COLO829 (cell line): ENCODE measurements around the gene EEF1AKMT3.
"Not testable (repeated sequence)": the region's sequence is repeated elsewhere in the genome, so short reads cannot be mapped to it uniquely, and the experiment has no call there.

Experiments
- DNase-seq: peaks from one replicate; pipeline ENCODE4 v3.0.0; 2012; ENCODE audit warnings: low spot score

The EEF1AKMT3 gene

DNA sequence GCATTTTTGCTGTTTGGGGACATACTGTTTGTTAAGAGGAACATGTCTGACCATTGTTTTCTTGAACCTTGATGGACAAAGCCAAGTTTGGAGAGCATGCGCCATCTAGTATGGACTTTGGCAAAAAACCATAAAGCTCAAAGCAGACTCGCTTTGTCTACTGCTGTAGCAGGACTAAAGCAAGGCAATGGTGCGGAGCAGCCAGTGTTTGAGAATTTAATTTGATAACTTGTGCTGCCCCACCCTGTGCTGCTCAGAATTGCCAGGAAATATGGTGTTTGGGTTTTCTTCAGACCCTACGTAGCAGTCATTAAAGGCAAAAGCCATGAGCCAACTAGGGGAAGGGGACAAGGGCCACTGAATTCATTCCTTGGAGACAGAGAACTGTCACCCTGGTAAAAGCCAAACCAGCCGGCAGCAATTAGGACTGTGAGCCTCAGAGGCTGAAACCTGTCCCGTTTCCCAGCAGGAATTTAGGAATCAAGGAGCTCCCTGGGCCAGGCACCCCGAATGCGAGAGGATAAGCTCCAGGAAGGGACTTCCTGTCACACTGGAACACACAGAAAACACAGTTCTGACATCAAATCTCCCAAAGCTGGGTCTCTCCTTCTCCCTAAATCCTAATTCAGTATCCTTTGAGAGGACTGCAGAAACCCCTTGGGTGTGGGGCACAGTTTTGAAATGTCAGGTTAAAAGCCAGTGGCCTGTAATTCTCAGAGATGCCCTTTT is 45.0 kb downstream of the EEF1AKMT3 start:
- no peak for DNase-seq

- DNase-seq = not testable (repeated sequence)
These were observed 45.5 kb downstream of the EEF1AKMT3 start for GRCh38 chr12:57817990-57818331.

- DNase-seq = not testable (repeated sequence)
These were observed 47.7 kb downstream of the EEF1AKMT3 start for GRCh38 chr12:57820119-57820518.

GRCh38 chr12:57821015-57821414 is 48.6 kb downstream of the EEF1AKMT3 start:
- not testable (repeated sequence) for DNase-seq

GRCh38 chr12:57821474-57822214 is 49.2 kb downstream of the EEF1AKMT3 start:
- no peak for DNase-seq

DNA sequence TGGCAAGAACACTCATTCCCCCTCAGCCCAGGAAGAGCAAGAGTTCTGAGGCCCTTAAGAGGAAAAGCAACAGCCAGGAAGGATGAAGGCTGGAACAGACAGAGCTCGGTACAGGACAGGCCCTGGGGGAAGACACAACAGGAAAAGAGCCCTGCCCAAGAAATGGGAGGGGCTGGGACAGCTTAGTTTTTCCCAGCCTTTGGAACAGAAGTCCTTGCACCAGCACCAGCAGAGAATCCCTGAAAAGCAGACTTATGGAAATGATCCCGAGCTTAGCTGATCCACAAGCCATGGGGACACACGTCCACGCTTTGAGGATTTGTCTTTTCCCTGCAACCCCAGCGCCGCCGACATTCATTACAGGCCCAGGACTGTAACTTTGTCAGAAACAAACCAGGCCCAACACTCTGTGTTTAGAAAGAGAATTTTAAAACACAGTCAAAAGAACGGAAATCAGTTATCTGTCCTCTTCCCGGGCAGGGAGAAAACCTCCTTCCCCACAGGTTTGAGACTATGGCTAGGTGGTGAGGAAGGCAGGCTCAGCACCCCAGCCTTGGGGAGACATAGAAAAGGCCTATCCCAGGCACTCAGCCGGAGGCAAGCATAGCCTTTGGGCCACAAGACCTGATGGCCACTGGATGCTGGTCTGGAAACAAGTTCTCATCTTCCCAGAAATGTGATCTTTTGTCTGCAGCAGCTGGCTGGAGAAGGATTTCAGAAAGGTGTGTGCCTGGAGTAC is 50.1 kb downstream of the EEF1AKMT3 start:
- DNase-seq = no peak

DNA sequence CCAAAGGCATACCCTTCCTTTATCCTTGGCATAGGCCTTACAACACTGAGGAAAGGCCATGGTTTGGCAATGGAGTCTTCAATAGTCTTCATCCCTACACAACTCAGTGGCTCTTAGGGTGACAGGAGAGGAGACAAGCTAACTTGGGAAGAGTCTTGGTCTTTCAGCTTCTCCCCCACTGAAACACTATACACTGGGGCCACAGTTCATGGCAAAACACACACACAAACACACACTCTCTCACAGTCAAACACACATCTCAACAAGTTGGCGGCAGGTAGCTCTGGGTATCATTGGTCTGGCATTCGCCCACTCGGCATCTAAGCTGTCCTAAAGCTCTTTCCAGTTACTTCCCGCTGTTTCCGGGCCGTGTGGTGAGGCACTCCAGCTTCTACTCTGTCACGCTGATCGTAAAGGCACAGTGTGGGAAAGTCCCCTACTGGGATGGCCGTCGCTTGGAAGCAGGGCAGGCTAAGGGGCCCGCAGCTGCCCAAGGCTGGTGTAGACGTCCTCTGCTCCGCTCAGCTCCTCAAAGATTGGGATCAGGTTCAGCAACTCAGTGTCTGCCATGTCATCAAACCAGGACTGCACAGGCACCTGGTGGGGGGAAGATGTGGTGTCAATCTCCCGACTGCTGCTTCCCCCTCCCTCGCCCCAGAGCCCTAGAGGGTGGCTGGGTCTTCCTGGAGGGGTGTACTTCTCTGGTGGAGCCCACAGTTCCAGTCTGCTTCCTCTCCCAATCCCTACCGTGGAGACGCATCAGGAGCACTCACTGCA is 50.9 kb downstream of the EEF1AKMT3 start:
- DNase-seq = no peak

- DNase-seq = no peak
These were observed 51.7 kb downstream of the EEF1AKMT3 start for GRCh38 chr12:57823908-57824640.

- no peak for DNase-seq
These were observed 53.0 kb downstream of the EEF1AKMT3 start for GRCh38 chr12:57825451-57825850.

DNA sequence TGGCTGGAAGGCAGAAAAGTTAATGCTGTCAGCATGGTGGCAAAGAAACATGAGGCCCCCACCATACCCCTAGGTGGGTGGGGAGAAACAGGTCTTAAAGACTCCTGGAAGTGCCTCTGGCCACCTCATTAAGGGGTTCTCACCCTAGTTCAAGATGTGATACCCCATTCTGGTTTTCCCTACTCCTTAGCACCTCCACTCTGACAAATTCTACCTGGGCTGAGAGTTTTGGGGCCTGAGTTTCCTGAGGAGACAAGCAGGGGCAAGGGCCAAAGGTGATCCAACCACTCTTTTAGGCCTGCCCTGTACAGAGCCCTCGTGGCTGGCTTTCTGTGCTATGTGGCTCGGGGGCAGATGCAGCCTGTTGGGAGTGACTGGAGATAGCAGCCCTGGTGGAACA is 54.0 kb downstream of the EEF1AKMT3 start:
- DNase-seq = no peak

DNA sequence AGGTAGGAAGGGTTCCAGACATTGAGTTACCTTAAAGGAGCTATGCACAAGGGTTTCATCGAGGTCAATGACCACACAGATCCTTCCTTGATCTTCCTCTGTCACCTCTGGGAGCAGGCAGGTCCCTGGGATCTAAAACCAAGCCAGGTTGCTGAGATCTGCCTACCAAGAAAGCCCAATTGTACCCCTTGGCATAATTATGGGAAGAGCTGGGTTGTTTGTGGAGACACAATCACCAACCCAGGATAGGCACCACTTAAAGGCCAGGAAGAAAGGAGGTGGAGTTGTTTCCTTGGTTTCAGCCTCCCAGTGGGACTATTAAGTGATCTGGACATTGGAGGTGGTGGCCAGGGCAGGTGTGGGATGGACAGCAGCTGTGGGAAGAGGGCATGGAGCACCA is 54.6 kb downstream of the EEF1AKMT3 start:
- no peak for DNase-seq

DNA sequence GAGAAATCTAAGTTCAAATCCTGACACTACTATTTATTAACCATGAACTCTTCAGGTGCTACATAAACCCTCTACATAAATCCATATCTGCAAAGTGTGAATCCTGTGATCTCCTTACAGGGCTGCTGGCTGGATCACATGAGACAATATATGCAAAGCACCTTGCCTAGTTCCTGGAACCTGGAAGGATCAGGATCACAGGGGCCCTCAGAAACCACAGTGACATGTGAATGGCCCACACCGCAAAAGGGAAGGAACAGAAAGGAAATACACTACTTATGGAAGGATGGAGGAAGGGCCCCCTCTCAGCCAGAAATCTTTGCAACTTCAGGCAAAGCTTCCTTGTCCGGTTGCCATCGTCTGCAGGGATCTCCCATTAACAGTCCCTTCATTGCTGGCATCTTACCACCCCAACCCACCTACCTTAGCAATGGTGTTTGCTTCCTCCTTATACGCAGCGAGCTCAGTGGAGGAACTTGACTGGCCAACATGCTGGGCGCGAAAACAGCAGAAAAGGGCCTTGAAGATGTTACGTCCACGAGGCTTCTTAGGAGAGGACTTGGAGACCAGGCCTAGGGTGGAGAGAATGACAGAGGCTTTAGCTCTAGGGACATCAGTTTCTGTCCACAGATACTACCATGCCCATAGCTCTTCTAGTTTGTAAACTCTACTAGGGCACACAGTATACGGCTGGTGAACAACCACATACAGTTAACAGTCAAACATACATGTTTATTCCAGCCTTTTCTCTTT is 56.8 kb downstream of the EEF1AKMT3 start:
- no peak for DNase-seq

DNA sequence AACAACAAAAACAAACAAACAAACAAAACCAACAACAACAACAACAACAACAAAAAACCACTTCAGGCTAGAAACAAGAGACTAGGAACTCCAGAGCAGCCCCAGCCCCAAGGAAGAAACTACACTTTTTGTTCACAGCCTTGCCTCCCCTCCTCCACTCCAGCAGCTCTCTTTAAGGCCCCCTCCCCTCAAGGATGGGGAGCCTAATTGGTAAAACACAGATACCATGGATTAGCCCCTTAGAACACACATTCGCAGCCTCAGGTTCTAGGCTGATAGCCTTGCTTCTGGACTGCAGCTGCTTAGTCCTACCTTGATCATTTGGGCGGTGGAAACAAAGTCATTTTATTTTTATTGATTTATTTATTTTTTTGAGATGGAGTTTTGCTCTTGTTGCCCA is 58.0 kb downstream of the EEF1AKMT3 start:
- no peak for DNase-seq
